Measurements from ENCODE around the gene RBM33. TPM values are rescaled to one million over a fixed set of nuclear protein-coding genes. Genes with fewer than 3 reads are reported as not detected.

RBM33 gene
- total and polyA plus RNA-seq, 2 of the 4 experiments (the other 2 are of a cell fraction), result 7.3 to 10.8 TPM

DNA sequence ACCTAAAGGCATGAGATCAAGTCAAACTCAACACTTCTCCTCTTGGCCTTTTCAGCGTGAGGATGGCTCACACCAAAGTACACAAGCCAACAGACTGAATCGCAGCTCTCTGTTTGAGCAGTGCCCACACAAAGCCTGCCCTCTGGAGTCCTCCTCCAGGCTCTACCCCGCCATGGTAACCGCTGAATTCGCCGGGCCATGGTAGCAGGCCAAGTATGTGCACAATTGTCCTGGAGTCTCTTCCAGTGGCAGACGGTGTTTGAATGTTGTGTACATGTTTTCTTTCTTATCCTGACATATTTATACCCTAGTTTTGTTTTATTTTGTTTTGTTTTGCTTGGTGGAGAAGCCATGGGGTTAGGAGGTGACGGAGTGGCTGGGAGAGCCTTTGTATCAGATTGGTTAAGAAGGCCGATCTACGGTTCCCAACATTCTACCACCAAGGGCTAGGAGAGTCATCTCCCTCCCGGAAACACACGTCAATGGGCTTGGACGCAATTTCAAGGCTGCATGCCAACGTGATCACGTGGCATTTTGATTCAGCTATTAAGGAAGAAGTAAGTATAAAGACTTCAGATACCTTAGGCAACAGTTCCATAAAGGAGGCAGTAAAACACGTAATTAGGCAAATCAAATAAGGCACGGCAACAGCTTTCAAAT is 179.9 kb downstream of the RBM33 start:
- dilution Hi-C loops (cut with HindIII; ENCODE audit: low sequenced_read_pairs, unreplicated experiment) (no loop called here), intact Hi-C loops (cut with micrococcal nuclease) (no loop called here), in situ Hi-C loops (cut with MboI; ENCODE audit: low sequenced_read_pairs) (loop anchor here (25.0 kb wide), 1 partner anchor 813 kb away; the partner anchor contains the start of gene RNF32)
- Histone ChIP-seq H3K4ac (ENCODE audit: low read depth, low read length) (no peak overlapping the region), H3K27me3 (ENCODE audit: control insufficient read depth, insufficient read depth, low read length) (no peaks in the 10 kb centered on the region; the same call in 1 of the 2 replicates), H3K36me3 (ENCODE audit: control insufficient read depth, insufficient read depth, low read length) (no peaks in the 10 kb centered on the region), H4K5ac (ENCODE audit: low read depth, low read length) (no peak overlapping the region), H3K4me1 (ENCODE audit: control insufficient read depth, insufficient read depth, low read length) (no peaks in the 10 kb centered on the region), H3K23ac (ENCODE audit: low read depth, low read length) (no peak overlapping the region), H3K18ac (ENCODE audit: low read depth, low read length) (no peak overlapping the region), H2BK5ac (ENCODE audit: low read depth, low read length, poor library complexity, severe bottlenecking) (no peak overlapping the region), H2BK15ac (ENCODE audit: low read depth, low read length) (no peak overlapping the region), H4K20me1 (ENCODE audit: insufficient read depth, low read length) (no peaks in the 10 kb centered on the region), H2AK5ac (ENCODE audit: low read depth, low read length) (no peak overlapping the region), H2AK9ac (replicated peaks; ENCODE audit: low read depth, low read length, poor library complexity) (no peak overlapping the region), H2AFZ (replicated peaks; ENCODE audit: low read length, poor library complexity) (no peak overlapping the region), H3K79me1 (ENCODE audit: low read depth in 1 of 2, low read length in 2 of 2) (no peaks in the 10 kb centered on the region), H3K4me2 (ENCODE audit: low read depth, low read length) (no peak overlapping the region), H4K8ac (ENCODE audit: low read depth in 2 of 2, low read length in 2 of 2) (no peak overlapping the region), H3K4me3 (ENCODE audit: insufficient read depth, low read depth, low read length) (no peak overlapping the region), H3K9ac (ENCODE audit: low read depth, low read length) (no peak overlapping the region), H2BK120ac (ENCODE audit: low read depth, low read length) (no peak overlapping the region), H3K56ac (ENCODE audit: extremely low read depth, insufficient read depth, low read length) (no peak overlapping the region), H3K9me1 (ENCODE audit: insufficient read depth, low read length) (no peaks in the 10 kb centered on the region), H4K91ac (ENCODE audit: insufficient read depth, low read depth, low read length) (no peak overlapping the region), H3K9me3 (ENCODE audit: control insufficient read depth, insufficient read depth, low read length) (no peaks in the 10 kb centered on the region), H3K14ac (replicated peaks; ENCODE audit: low read depth, low read length) (no peak overlapping the region), H2BK20ac (ENCODE audit: low read depth, low read length) (no peak overlapping the region), H3K27ac (ENCODE audit: insufficient read depth, low read length) (no peak overlapping the region)
- TF ChIP-seq RAD21 (IDR thresholded peaks at IDR 0.05; ENCODE audit: low read length), result no peak
- TF ChIP-seq, protein P1, sequence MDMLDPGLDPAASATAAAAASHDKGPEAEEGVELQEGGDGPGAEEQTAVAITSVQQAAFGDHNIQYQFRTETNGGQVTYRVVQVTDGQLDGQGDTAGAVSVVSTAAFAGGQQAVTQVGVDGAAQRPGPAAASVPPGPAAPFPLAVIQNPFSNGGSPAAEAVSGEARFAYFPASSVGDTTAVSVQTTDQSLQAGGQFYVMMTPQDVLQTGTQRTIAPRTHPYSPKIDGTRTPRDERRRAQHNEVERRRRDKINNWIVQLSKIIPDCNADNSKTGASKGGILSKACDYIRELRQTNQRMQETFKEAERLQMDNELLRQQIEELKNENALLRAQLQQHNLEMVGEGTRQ (IDR thresholded peaks at IDR 0.05; ENCODE audit: low read depth, low read length), result 0 out of 2 replicates have a peak, but pooled peaks have one; percentile 4
- TF ChIP-seq, protein P2, sequence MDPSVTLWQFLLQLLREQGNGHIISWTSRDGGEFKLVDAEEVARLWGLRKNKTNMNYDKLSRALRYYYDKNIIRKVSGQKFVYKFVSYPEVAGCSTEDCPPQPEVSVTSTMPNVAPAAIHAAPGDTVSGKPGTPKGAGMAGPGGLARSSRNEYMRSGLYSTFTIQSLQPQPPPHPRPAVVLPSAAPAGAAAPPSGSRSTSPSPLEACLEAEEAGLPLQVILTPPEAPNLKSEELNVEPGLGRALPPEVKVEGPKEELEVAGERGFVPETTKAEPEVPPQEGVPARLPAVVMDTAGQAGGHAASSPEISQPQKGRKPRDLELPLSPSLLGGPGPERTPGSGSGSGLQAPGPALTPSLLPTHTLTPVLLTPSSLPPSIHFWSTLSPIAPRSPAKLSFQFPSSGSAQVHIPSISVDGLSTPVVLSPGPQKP (IDR thresholded peaks at IDR 0.05; ENCODE audit: borderline replicate concordance, low read depth, low read length), result no peak
- TF ChIP-seq RCOR1 (IDR thresholded peaks at IDR 0.05; ENCODE audit: insufficient replicate concordance, low read length), result no peak
- peak; percentile 23 for DNase-seq
- ATAC-seq (ENCODE audit: low read depth), result no peak
- WGBS, 2 experiments (ENCODE audit: extremely low coverage in 2 of 2, insufficient read length in 1 of 2), result no CpG with 5 or more reads among the region's 17 CpGs
- POLR2A ChIA-PET (ENCODE audit: unreplicated experiment), result no interaction called here
- BruUV-seq (replicated peaks), result no TSS peak
- CTCF ChIA-PET, result no interaction called here
